H1 (cell line): ENCODE measurements around the gene CPED1. TPM values are rescaled to one million over a fixed set of nuclear protein-coding genes. Genes with fewer than 3 reads are reported as not detected.

Experiments used
- CTCF ChIA-PET: fragments of 300-600 bp; sonication (Branson Sonifier 250); formaldehyde crosslinking; loops from one replicate; lab custom pipeline; 2021; ENCODE audit not compliant: partially characterized antibody; lab: Charles Lee
- POLR2A ChIA-PET: fragments of 300-600 bp; sonication (Branson Sonifier 250); formaldehyde crosslinking; loops from one replicate; lab custom pipeline; 2021; ENCODE audit warnings: inconsistent platforms; ENCODE audit not compliant: partially characterized antibody; lab: Charles Lee
- DNase-seq, 2 experiments: peaks; one replicate each; pipeline versions ENCODE4 v3.0.0 to v3.0.0-alpha.2; 2010 to 2022; ENCODE audit warnings: low spot score in 2 of 2, low read depth in 1 of 2, mixed read lengths in 1 of 2
- FAIRE-seq: peaks from 2 replicates; lab custom pipeline; 2011; peaks lifted over from hg19 to GRCh38; lab: Jason Lieb, UNC
- H2AFZ ChIP-seq: 2 replicates; pipeline ENCODE4 v1.8.1; 2012; ENCODE audit warnings: low read length, inconsistent platforms
- H2AK5ac ChIP-seq: 2 replicates; pipeline ENCODE4 v1.6.1; 2013; ENCODE audit warnings: low read depth, low read length
- H2BK120ac ChIP-seq: replicated peaks from 2 replicates; pipeline ENCODE3; 2013; ENCODE audit warnings: low read depth, low read length, inconsistent platforms
- H2BK12ac ChIP-seq: 2 replicates; pipeline ENCODE4 v1.6.1; 2013; ENCODE audit warnings: low read depth, low read length
- H2BK15ac ChIP-seq: 2 replicates; pipeline ENCODE4 v1.6.1; 2013; ENCODE audit warnings: low read length
- H2BK20ac ChIP-seq: 2 replicates; pipeline ENCODE4 v1.6.1; 2013; ENCODE audit warnings: low read length
- H2BK5ac ChIP-seq: 2 replicates; pipeline ENCODE4 v1.6.1; 2013; ENCODE audit warnings: low read depth, low read length
- H3K14ac ChIP-seq: 2 replicates; pipeline ENCODE4 v1.6.1; 2013; ENCODE audit warnings: inconsistent platforms; ENCODE audit not compliant: insufficient read length
- H3K18ac ChIP-seq: 2 replicates; pipeline ENCODE4 v1.6.1; 2013; ENCODE audit warnings: low read length; ENCODE audit errors: extremely low read depth
- H3K23ac ChIP-seq: 2 replicates; pipeline ENCODE4 v1.6.1; 2013; ENCODE audit warnings: inconsistent platforms; ENCODE audit not compliant: insufficient read length
- H3K23me2 ChIP-seq: 2 replicates; pipeline ENCODE4 v1.6.1; 2013; ENCODE audit warnings: low read depth, low read length
- H3K27ac ChIP-seq: 2 replicates; pipeline ENCODE4 v1.6.1; 2011; ENCODE audit warnings: low read depth, low read length, inconsistent platforms
- H3K27me3 ChIP-seq, 4 experiments: replicated peaks in 1 of 4; 1 replicate in 1 of 4; 2 replicates in 3 of 4; pipeline versions ENCODE4 v1.6.1 to v1.8.1; 2011 to 2013; ENCODE audit warnings: low read length in 3 of 4, mild to moderate bottlenecking in 3 of 4, inconsistent platforms in 2 of 4, mixed read lengths in 2 of 4, moderate library complexity in 1 of 4; ENCODE audit not compliant: control insufficient read depth in 3 of 4, insufficient read depth in 3 of 4; ENCODE audit errors: extremely low read depth in 1 of 4
- H3K36me3 ChIP-seq, 4 experiments: 2 replicates each; pipeline versions ENCODE4 v1.6.1 to v1.8.1; 2011 to 2013; ENCODE audit warnings: mild to moderate bottlenecking in 4 of 4, low read length in 3 of 4, moderate library complexity in 2 of 4, control low read depth in 1 of 4, inconsistent platforms in 1 of 4; ENCODE audit not compliant: insufficient read depth in 4 of 4, control insufficient read depth in 2 of 4
- H3K4ac ChIP-seq: replicated peaks from 2 replicates; pipeline ENCODE3; 2013; ENCODE audit warnings: low read length, low read depth, mixed read lengths, inconsistent platforms; ENCODE audit not compliant: insufficient read length
- H3K4me1 ChIP-seq, 4 experiments: replicated peaks in 1 of 4; 1 replicate in 1 of 4; 2 replicates in 3 of 4; pipeline versions ENCODE4 v1.6.1 to v1.8.1; 2011 to 2013; ENCODE audit warnings: low read length in 3 of 4, inconsistent platforms in 2 of 4, mixed read lengths in 1 of 4; ENCODE audit not compliant: insufficient read depth in 4 of 4, control insufficient read depth in 3 of 4
- H3K4me2 ChIP-seq, 2 experiments: 2 replicates each; pipeline versions ENCODE4 v1.6.1 to v1.8.1; 2011 to 2013; ENCODE audit warnings: low read depth in 2 of 2, low read length in 2 of 2, control low read depth in 1 of 2, inconsistent platforms in 1 of 2, mild to moderate bottlenecking in 1 of 2; ENCODE audit not compliant: insufficient read depth in 1 of 2
- H3K4me3 ChIP-seq, 4 experiments: fragments of 200-600, 300-600 bp in 1 of 4; sonication (generic), shearing (Covaris generic), sonication (Bioruptor Twin) in 1 of 4; 2 replicates each; pipeline versions ENCODE4 v1.5.1 to v1.8.1; 2011 to 2016; ENCODE audit warnings: low read length in 4 of 4, low read depth in 3 of 4, control low read depth in 2 of 4, inconsistent platforms in 2 of 4, mild to moderate bottlenecking in 2 of 4, mixed read lengths in 1 of 4, moderate library complexity in 1 of 4; ENCODE audit not compliant: insufficient read depth in 2 of 4; ENCODE audit errors: extremely low read depth in 1 of 4
- H3K56ac ChIP-seq: replicated peaks from 2 replicates; pipeline ENCODE3; 2013; ENCODE audit warnings: low read depth, mild to moderate bottlenecking, mixed read lengths, low read length, inconsistent platforms; ENCODE audit not compliant: insufficient read length
- H3K79me1 ChIP-seq: 2 replicates; pipeline ENCODE4 v1.6.1; 2013; ENCODE audit warnings: low read depth, low read length, control low read depth
- H3K79me2 ChIP-seq, 2 experiments: 2 replicates each; pipeline versions ENCODE4 v1.6.1 to v1.8.1; 2012 to 2013; ENCODE audit warnings: low read length in 2 of 2, mild to moderate bottlenecking in 2 of 2, inconsistent platforms in 1 of 2; ENCODE audit not compliant: insufficient read depth in 2 of 2, control insufficient read depth in 1 of 2
- H3K9ac ChIP-seq, 4 experiments: replicated peaks in 1 of 4; 1 replicate in 1 of 4; 2 replicates in 3 of 4; pipeline versions ENCODE4 v1.6.1 to v1.8.1; 2011 to 2013; ENCODE audit warnings: low read depth in 3 of 4, low read length in 3 of 4, control low read depth in 2 of 4, mild to moderate bottlenecking in 2 of 4, moderate library complexity in 2 of 4, inconsistent platforms in 1 of 4; ENCODE audit errors: extremely low read depth in 1 of 4
- H3K9me3 ChIP-seq, 2 experiments: 2 replicates each; pipeline versions ENCODE4 v1.6.1 to v1.8.1; 2012 to 2013; ENCODE audit warnings: mild to moderate bottlenecking in 2 of 2, moderate library complexity in 2 of 2, control low read depth in 1 of 2, inconsistent platforms in 1 of 2, low read depth in 1 of 2, low read length in 1 of 2, mixed read lengths in 1 of 2; ENCODE audit not compliant: insufficient read depth in 2 of 2
- H4K20me1 ChIP-seq, 2 experiments: replicated peaks in 1 of 2; 2 replicates each; pipeline versions ENCODE3 to v1.8.1; 2011 to 2013; ENCODE audit warnings: inconsistent platforms in 2 of 2, low read length in 2 of 2, mild to moderate bottlenecking in 1 of 2; ENCODE audit not compliant: insufficient read depth in 2 of 2, control insufficient read depth in 1 of 2
- H4K5ac ChIP-seq: 2 replicates; pipeline ENCODE4 v1.6.1; 2013; ENCODE audit warnings: low read length, low read depth, mixed read lengths, inconsistent platforms; ENCODE audit not compliant: insufficient read length
- H4K8ac ChIP-seq: 2 replicates; pipeline ENCODE4 v1.8.0; 2013; ENCODE audit warnings: mild to moderate bottlenecking, moderate library complexity, low read length, inconsistent platforms; ENCODE audit not compliant: insufficient read depth; ENCODE audit errors: extremely low read depth
- H4K91ac ChIP-seq: replicated peaks from 2 replicates; pipeline ENCODE3; 2013; ENCODE audit warnings: low read length, mixed read lengths, inconsistent platforms; ENCODE audit not compliant: insufficient read length
- BACH1 ChIP-seq: IDR thresholded peaks from 2 replicates; pipeline ENCODE4 v1.6.1; 2012; ENCODE audit warnings: low read length, improper control_type of control experiment
- BCL11A ChIP-seq, 2 experiments: IDR thresholded peaks; one replicate each; pipeline ENCODE4 v1.6.1; 2011; ENCODE audit warnings: low read depth in 2 of 2, low read length in 2 of 2, mild to moderate bottlenecking in 2 of 2
- CBX5 ChIP-seq: fragments of 300-800, 300-1000 bp; sonication (generic); IDR thresholded peaks from 2 replicates; pipeline ENCODE4 v1.7.1; 2016; ENCODE audit warnings: antibody characterized with exemption, low read length, low read depth
- CBX8 ChIP-seq: fragments of 300-800, 300-1000 bp; sonication (generic); IDR thresholded peaks from 2 replicates; pipeline ENCODE4 v1.7.1; 2016; ENCODE audit warnings: low read depth, low read length, borderline replicate concordance
- CREB1 ChIP-seq: IDR thresholded peaks from 2 replicates; pipeline ENCODE4 v1.6.1; 2012; ENCODE audit warnings: inconsistent platforms
- GTF2F1 ChIP-seq: IDR thresholded peaks from 2 replicates; pipeline ENCODE4 v1.6.1; 2012; ENCODE audit warnings: low read depth, low read length, improper control_type of control experiment, borderline replicate concordance
- HDAC6 ChIP-seq: IDR thresholded peaks from one replicate; pipeline ENCODE4 v1.7.1; 2012; ENCODE audit warnings: low read depth, mild to moderate bottlenecking, inconsistent platforms, low read length, moderate library complexity
- KDM4A ChIP-seq: IDR thresholded peaks from one replicate; pipeline ENCODE4 v1.7.1; 2012; ENCODE audit warnings: low read depth, mild to moderate bottlenecking, moderate library complexity, low read length, inconsistent platforms; ENCODE audit not compliant: severe bottlenecking
- KDM5A ChIP-seq: fragments of 200-600 bp; IDR thresholded peaks from 2 replicates; pipeline ENCODE4 v1.7.1; 2012; ENCODE audit warnings: mild to moderate bottlenecking, low read length, inconsistent platforms, mixed read lengths
- MAX ChIP-seq: IDR thresholded peaks from 2 replicates; pipeline ENCODE4 v1.6.1; 2012; ENCODE audit warnings: inconsistent platforms
- SP2 ChIP-seq: IDR thresholded peaks from 2 replicates; pipeline ENCODE4 v1.6.1; 2012; ENCODE audit warnings: mild to moderate bottlenecking, low read length, inconsistent platforms
- YY1 ChIP-seq: IDR thresholded peaks from 2 replicates; pipeline ENCODE4 v1.6.1; 2011; ENCODE audit warnings: low read depth, mild to moderate bottlenecking, low read length
- WGBS, 2 experiments: shearing (Covaris generic) in 1 of 2; methylation state at CpG; one replicate each; pipeline versions ENCODE4 v1.1.6 to v1.1.7; 2013 to 2015; ENCODE audit warnings: low lambda C conversion rate in 2 of 2, mixed read lengths in 2 of 2, inconsistent platforms in 1 of 2, low coverage in 1 of 2, missing lambda C conversion rate in 1 of 2; ENCODE audit not compliant: insufficient replicate concordance in 2 of 2, insufficient coverage in 1 of 2, insufficient read length in 1 of 2; ENCODE audit errors: extremely low coverage in 1 of 2, missing lambda C conversion rate in 1 of 2; 5-methylcytosine and 5-hydroxymethylcytosine counted together
- polyA plus RNA-seq, 7 experiments: library from polyadenylated mRNA; depleted of rRNA in 3 of 7; stranded (reverse) in 5 of 7; unstranded in 2 of 7; fragments of >200 nt in 5 of 7; fragments of 200-250 nt in 2 of 7; gene quantifications; 1 replicate in 5 of 7; 2 replicates in 1 of 7; 4 replicates in 1 of 7; pipeline versions ENCODE4 v1.2.1 to v1.2.3, GENCODE V29; 2011 to 2013; ENCODE audit warnings: missing spikeins in 2 of 7, mixed read lengths in 2 of 7
- total RNA-seq: library from RNA; stranded (reverse); fragmentation: NEBNext Ultra II Directional; extraction: Animal tissue kit (Norgen Biotek cat#: 25700); gene quantifications from 2 replicates; pipeline ENCODE4 v1.2.1, GENCODE V29; 2021

The CPED1 gene
- total and polyA plus RNA-seq, 2 of the 8 experiments (the other 6 are each of a cell fraction or from before 2014, with no cell fraction given), result 0.08 to 0.39 TPM

- FAIRE-seq (no peak), DNase-seq (no peak)
- Histone ChIP-seq H3K56ac (no peak overlapping the region), H2BK5ac (no peak overlapping the region), H3K4me3 (no peak overlapping the region), H3K9ac (no peak overlapping the region), H3K4me1 (no peaks in the 10 kb centered on the region), H3K4ac (no peak overlapping the region), H2BK15ac (no peak overlapping the region), H3K18ac (no peak overlapping the region), H2BK20ac (no peak overlapping the region), H3K79me1 (no peaks in the 10 kb centered on the region), H3K23ac (no peak overlapping the region), H2AK5ac (no peak overlapping the region), H3K27ac (no peak overlapping the region), H4K8ac (no peak overlapping the region), H3K27me3 (no peaks in the 10 kb centered on the region), H4K5ac (no peak overlapping the region), H3K9me3 (no peaks in the 10 kb centered on the region), H4K91ac (no peak overlapping the region), H2BK120ac (no peak overlapping the region), H2AFZ (no peak overlapping the region), H4K20me1 (no peaks in the 10 kb centered on the region), H3K36me3 (no peaks in the 10 kb centered on the region), H3K23me2 (no peaks in the 10 kb centered on the region), H3K14ac (no peak overlapping the region), H2BK12ac (no peak overlapping the region), H3K4me2 (no peak overlapping the region), H3K79me2 (no peaks in the 10 kb centered on the region)
- ChIA-PET CTCF (interaction anchor here (0.7 to 1.0 kb wide), 3 partner anchors 14 to 198 kb away, joined by 3 read pairs; no protein-coding TSS in a partner anchor), POLR2A (no interaction called here)
- no peak for TF ChIP-seq MAX
- TF ChIP-seq CBX8, result no peak
- no peak for TF ChIP-seq CREB1
- no peak for TF ChIP-seq SP2
- no peak for TF ChIP-seq HDAC6
- no peak for TF ChIP-seq YY1
- TF ChIP-seq BCL11A (IDR thresholded peaks at IDR 0.05; ENCODE audit: low read depth in 2 of 2, low read length in 2 of 2), result no peak
- TF ChIP-seq KDM5A, result no peak
- no peak for TF ChIP-seq GTF2F1
- TF ChIP-seq CBX5, result no peak
- TF ChIP-seq BACH1, result no peak
- no peak for TF ChIP-seq KDM4A
- WGBS, 2 experiments, result 98% methylated on average over 2 of the region's 2 CpGs; no CpG with 5 or more reads in 1 of the 2 experiments
These were observed 306.0 kb downstream of the CPED1 start for GRCh38 chr7:121294448-121294992.
